Measurements from ENCODE around the gene BLM. TPM values are rescaled to one million over a fixed set of nuclear protein-coding genes. Genes with fewer than 3 reads are reported as not detected.

The BLM gene
- total RNA-seq, 1 experiment from 2014 or later: 15.6 TPM

GRCh38 chr15:90681056-90681455, 36.1 kb upstream of the BLM start:
- no TSS peak for BruUV-seq (replicated peaks)
- no peak for DNase-seq
- Mint-ChIP-seq H3K9me3 (ENCODE audit: unreplicated experiment) (no peaks in the 10 kb centered on the region), H3K4me1 (ENCODE audit: low read depth, unreplicated experiment) (no peaks in the 10 kb centered on the region), H3K4me3 (ENCODE audit: unreplicated experiment) (no peak overlapping the region), H3K27ac (ENCODE audit: unreplicated experiment) (no peak overlapping the region), H3K27me3 (ENCODE audit: insufficient read depth, unreplicated experiment) (no peaks in the 10 kb centered on the region), H3K36me3 (ENCODE audit: insufficient read depth, unreplicated experiment) (no peaks in the 10 kb centered on the region)
- no peaks in the 10 kb centered on the region for H3K9me3 ChIP-seq
- no peaks in the 10 kb centered on the region for H3K27me3 ChIP-seq (replicated peaks; ENCODE audit: control insufficient read depth, insufficient read depth, low read length)
- no peak overlapping the region for H3K4me3 ChIP-seq (ENCODE audit: low read depth, low read length)
- intact Hi-C loops (cut with micrococcal nuclease; ENCODE audit: unreplicated experiment): no loop called here
- H3K4me1 ChIP-seq: no peaks in the 10 kb centered on the region
- TF ChIP-seq, protein P1, sequence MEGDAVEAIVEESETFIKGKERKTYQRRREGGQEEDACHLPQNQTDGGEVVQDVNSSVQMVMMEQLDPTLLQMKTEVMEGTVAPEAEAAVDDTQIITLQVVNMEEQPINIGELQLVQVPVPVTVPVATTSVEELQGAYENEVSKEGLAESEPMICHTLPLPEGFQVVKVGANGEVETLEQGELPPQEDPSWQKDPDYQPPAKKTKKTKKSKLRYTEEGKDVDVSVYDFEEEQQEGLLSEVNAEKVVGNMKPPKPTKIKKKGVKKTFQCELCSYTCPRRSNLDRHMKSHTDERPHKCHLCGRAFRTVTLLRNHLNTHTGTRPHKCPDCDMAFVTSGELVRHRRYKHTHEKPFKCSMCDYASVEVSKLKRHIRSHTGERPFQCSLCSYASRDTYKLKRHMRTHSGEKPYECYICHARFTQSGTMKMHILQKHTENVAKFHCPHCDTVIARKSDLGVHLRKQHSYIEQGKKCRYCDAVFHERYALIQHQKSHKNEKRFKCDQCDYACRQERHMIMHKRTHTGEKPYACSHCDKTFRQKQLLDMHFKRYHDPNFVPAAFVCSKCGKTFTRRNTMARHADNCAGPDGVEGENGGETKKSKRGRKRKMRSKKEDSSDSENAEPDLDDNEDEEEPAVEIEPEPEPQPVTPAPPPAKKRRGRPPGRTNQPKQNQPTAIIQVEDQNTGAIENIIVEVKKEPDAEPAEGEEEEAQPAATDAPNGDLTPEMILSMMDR (IDR thresholded peaks at IDR 0.05; ENCODE audit: insufficient read depth in 1 of 2, low read depth in 1 of 2, low read length in 1 of 2, severe bottlenecking in 1 of 2, unreplicated experiment in 1 of 2): no peak
- ChIA-PET POLR2A (interaction anchor here (0.5 kb wide), 1 partner anchor 447 kb away, joined by 3 read pairs; the partner anchor contains the start of genes CIB1 and GDPGP1), CTCF (no interaction called here)
- no peaks in the 10 kb centered on the region for H3K36me3 ChIP-seq (ENCODE audit: control insufficient read depth, insufficient read depth, low read length)

DNA sequence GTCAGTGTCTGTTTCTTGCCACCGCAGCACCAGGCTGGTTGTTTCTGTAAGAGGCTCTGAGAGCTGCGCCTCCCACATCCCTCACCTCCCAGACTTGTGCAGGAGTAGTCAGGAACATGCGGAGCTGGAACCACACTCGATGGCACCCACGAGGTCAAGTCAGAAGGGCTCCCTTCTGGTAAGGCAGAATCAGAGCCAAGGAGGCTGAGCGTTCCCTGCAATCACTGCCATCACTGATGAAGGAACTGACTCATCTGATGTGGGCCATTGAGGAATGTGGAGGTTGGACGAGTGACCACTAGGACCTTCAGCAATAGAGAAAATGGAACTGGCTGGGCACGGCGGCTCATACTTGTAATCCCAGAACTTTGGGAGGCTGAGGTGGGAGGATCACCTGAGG, 35.7 kb upstream of the BLM start:
- H3K4me1 ChIP-seq: no peaks in the 10 kb centered on the region
- ChIA-PET POLR2A (interaction anchor here (0.5 to 0.7 kb wide), 2 partner anchors 432 to 448 kb away, joined by 3 to 4 read pairs; partner anchors contain the start of genes CIB1 and GDPGP1), CTCF (interaction anchor here (0.6 kb wide), 1 partner anchor 264 kb away, joined by 4 read pairs; no protein-coding TSS in a partner anchor)
- no peaks in the 10 kb centered on the region for H3K27me3 ChIP-seq (replicated peaks; ENCODE audit: control insufficient read depth, insufficient read depth, low read length)
- Mint-ChIP-seq H3K4me3 (ENCODE audit: unreplicated experiment) (no peak overlapping the region), H3K9me3 (ENCODE audit: unreplicated experiment) (no peaks in the 10 kb centered on the region), H3K27ac (ENCODE audit: unreplicated experiment) (no peak overlapping the region), H3K27me3 (ENCODE audit: insufficient read depth, unreplicated experiment) (no peaks in the 10 kb centered on the region), H3K36me3 (ENCODE audit: insufficient read depth, unreplicated experiment) (no peaks in the 10 kb centered on the region), H3K4me1 (ENCODE audit: low read depth, unreplicated experiment) (no peaks in the 10 kb centered on the region)
- no TSS peak for BruUV-seq (replicated peaks)
- intact Hi-C loops (cut with micrococcal nuclease; ENCODE audit: unreplicated experiment): no loop called here
- no peak for DNase-seq
- no peaks in the 10 kb centered on the region for H3K9me3 ChIP-seq
- TF ChIP-seq, protein P1 (IDR thresholded peaks at IDR 0.05; ENCODE audit: insufficient read depth in 1 of 2, low read depth in 1 of 2, low read length in 1 of 2, severe bottlenecking in 1 of 2, unreplicated experiment in 1 of 2): no peak
- H3K4me3 ChIP-seq (ENCODE audit: low read depth, low read length): no peak overlapping the region
- no peaks in the 10 kb centered on the region for H3K36me3 ChIP-seq (ENCODE audit: control insufficient read depth, insufficient read depth, low read length)

- no peak for DNase-seq
- no peaks in the 10 kb centered on the region for H3K4me1 ChIP-seq
- Mint-ChIP-seq H3K27ac (ENCODE audit: unreplicated experiment) (no peak overlapping the region), H3K36me3 (ENCODE audit: insufficient read depth, unreplicated experiment) (no peaks in the 10 kb centered on the region), H3K27me3 (ENCODE audit: insufficient read depth, unreplicated experiment) (no peaks in the 10 kb centered on the region), H3K9me3 (ENCODE audit: unreplicated experiment) (no peaks in the 10 kb centered on the region), H3K4me1 (ENCODE audit: low read depth, unreplicated experiment) (no peaks in the 10 kb centered on the region), H3K4me3 (ENCODE audit: unreplicated experiment) (no peak overlapping the region)
- H3K27me3 ChIP-seq (replicated peaks; ENCODE audit: control insufficient read depth, insufficient read depth, low read length): no peaks in the 10 kb centered on the region
- intact Hi-C loops (cut with micrococcal nuclease; ENCODE audit: unreplicated experiment): no loop called here
- no peaks in the 10 kb centered on the region for H3K9me3 ChIP-seq
- BruUV-seq (replicated peaks): no TSS peak
- CTCF ChIA-PET: interaction anchor here (0.7 kb wide), 1 partner anchor 134 kb away, joined by 3 read pairs; no protein-coding TSS in a partner anchor
- POLR2A ChIA-PET: no interaction called here
- no peak overlapping the region for H3K4me3 ChIP-seq (ENCODE audit: low read depth, low read length)
- TF ChIP-seq, protein P1 (IDR thresholded peaks at IDR 0.05; ENCODE audit: insufficient read depth in 1 of 2, low read depth in 1 of 2, low read length in 1 of 2, severe bottlenecking in 1 of 2, unreplicated experiment in 1 of 2): no peak
- no peaks in the 10 kb centered on the region for H3K36me3 ChIP-seq (ENCODE audit: control insufficient read depth, insufficient read depth, low read length)
Observed at GRCh38 chr15:90683371-90683770, 33.8 kb upstream of the BLM start.
